WTC11 (cell line): ENCODE measurements around the gene SORD. TPM values are rescaled to one million over a fixed set of nuclear protein-coding genes. Genes with fewer than 3 reads are reported as not detected.

ENCODE experiments used
- ATAC-seq: fragments of 200-7000 bp; cut with Tn5 transposase; 2 replicates; pipeline ENCODE4 v1.10.0; 2021; ENCODE audit warnings: mild to moderate bottlenecking, moderate library complexity
- CTCF ChIA-PET: fragments of 300-600 bp; sonication (Branson Sonifier 250); formaldehyde crosslinking; loops from one replicate; lab custom pipeline; 2021; ENCODE audit warnings: antibody characterized with exemption; lab: Charles Lee
- POLR2A ChIA-PET: fragments of 350-600 bp; sonication (Branson Sonifier 250); formaldehyde crosslinking; loops from one replicate; lab custom pipeline; 2021; ENCODE audit warnings: antibody characterized with exemption; lab: Charles Lee
- DNase-seq: peaks from one replicate; pipeline ENCODE4 v3.0.0; 2021; ENCODE audit warnings: low spot score
- H3K27ac Mint-ChIP-seq: 2 replicates; pipeline ENCODE4 v1.8.0; 2021; ENCODE audit warnings: mixed read lengths
- H3K27me3 Mint-ChIP-seq: 2 replicates; pipeline ENCODE4 v1.8.0; 2021; ENCODE audit warnings: low read depth, mild to moderate bottlenecking, moderate library complexity, mixed read lengths
- H3K36me3 Mint-ChIP-seq: 2 replicates; pipeline ENCODE4 v1.8.0; 2021; ENCODE audit warnings: mixed read lengths
- H3K4me1 Mint-ChIP-seq: 2 replicates; pipeline ENCODE4 v1.8.0; 2022; ENCODE audit warnings: mixed read lengths
- H3K4me3 Mint-ChIP-seq: 2 replicates; pipeline ENCODE4 v1.8.0; 2021; ENCODE audit warnings: mild to moderate bottlenecking, moderate library complexity, mixed read lengths
- H3K9me3 Mint-ChIP-seq: 2 replicates; pipeline ENCODE4 v1.8.0; 2021; ENCODE audit warnings: mixed read lengths
- ARID4B ChIP-seq: sonication (generic); formaldehyde crosslinking; IDR thresholded peaks from 2 replicates; pipeline ENCODE4 v1.8.0; 2023; ENCODE audit warnings: missing genetic modification reagents, mild to moderate bottlenecking, borderline replicate concordance
- ATF2 ChIP-seq: sonication (generic); formaldehyde crosslinking; IDR thresholded peaks from 2 replicates; pipeline ENCODE4 v1.8.1; 2022; ENCODE audit warnings: low read depth, missing genetic modification reagents, borderline replicate concordance
- ATF3 ChIP-seq: sonication (generic); formaldehyde crosslinking; conservative IDR thresholded peaks from 2 replicates; pipeline ENCODE4 v1.8.1; 2022; ENCODE audit warnings: mild to moderate bottlenecking, missing genetic modification reagents
- ELF4 ChIP-seq: sonication (generic); formaldehyde crosslinking; IDR thresholded peaks from 2 replicates; pipeline ENCODE4 v1.8.1; 2022; ENCODE audit warnings: low read depth, mild to moderate bottlenecking, moderate library complexity, missing genetic modification reagents
- EMX1 ChIP-seq: fragments of 250-450 bp; sonication (Bioruptor Pico); IDR thresholded peaks from 2 replicates; pipeline ENCODE4 v1.8.0; 2021; ENCODE audit warnings: mild to moderate bottlenecking
- IRF1 ChIP-seq: sonication (generic); formaldehyde crosslinking; IDR thresholded peaks from 2 replicates; pipeline ENCODE4 v1.8.0; 2023; ENCODE audit warnings: missing genetic modification reagents
- MLX ChIP-seq: sonication (generic); formaldehyde crosslinking; IDR thresholded peaks from 2 replicates; pipeline ENCODE4 v1.8.1; 2023; ENCODE audit warnings: mild to moderate bottlenecking, missing genetic modification reagents, moderate library complexity
- SMAD3 ChIP-seq: sonication (generic); formaldehyde crosslinking; IDR thresholded peaks from 2 replicates; pipeline ENCODE4 v1.8.0; 2022; ENCODE audit warnings: missing genetic modification reagents, mild to moderate bottlenecking, borderline replicate concordance
- STAT6 ChIP-seq: sonication (generic); formaldehyde crosslinking; conservative IDR thresholded peaks from 2 replicates; pipeline ENCODE4 v1.8.1; 2023; ENCODE audit warnings: mild to moderate bottlenecking, low read depth, missing genetic modification reagents, moderate library complexity
- TEAD1 ChIP-seq: sonication (generic); formaldehyde crosslinking; IDR thresholded peaks from 2 replicates; pipeline ENCODE4 v1.8.0; 2022; ENCODE audit warnings: mild to moderate bottlenecking, missing genetic modification reagents
- ZMAT4 ChIP-seq: fragments of 250-450 bp; sonication (Bioruptor Pico); IDR thresholded peaks from 2 replicates; pipeline ENCODE4 v1.9.0; 2021; ENCODE audit warnings: mild to moderate bottlenecking
- ZNF138 ChIP-seq: sonication (generic); formaldehyde crosslinking; conservative IDR thresholded peaks from 2 replicates; pipeline ENCODE4 v1.8.1; 2022; ENCODE audit warnings: mild to moderate bottlenecking, moderate library complexity, missing genetic modification reagents
- ZNF317 ChIP-seq: sonication (generic); formaldehyde crosslinking; IDR thresholded peaks from 2 replicates; pipeline ENCODE4 v1.8.1; 2023; ENCODE audit warnings: low read depth, mild to moderate bottlenecking, moderate library complexity, missing genetic modification reagents, borderline replicate concordance
- ZNF532 ChIP-seq: fragments of 250-450 bp; sonication (Bioruptor Pico); IDR thresholded peaks from 2 replicates; pipeline ENCODE4 v1.9.0; 2021; ENCODE audit warnings: mild to moderate bottlenecking, borderline replicate concordance
- ZSCAN18 ChIP-seq: fragments of 250-450 bp; sonication (Bioruptor Pico); IDR thresholded peaks from 2 replicates; pipeline ENCODE4 v2.1.2; 2022; ENCODE audit warnings: mild to moderate bottlenecking, moderate library complexity
- total RNA-seq: library from RNA; stranded (reverse); gene quantifications from 3 replicates; pipeline ENCODE4 v1.2.3, GENCODE V29; 2021

SORD gene
- total RNA-seq, 1 experiment from 2014 or later, result 46.2 TPM

GRCh38 chr15:45087513-45087912 lies 64.5 kb downstream of the SORD start (continued):
- no peak for TF ChIP-seq STAT6 (CRISPR knock-in tag)
- TF ChIP-seq ZNF532, result no peak

- no peaks in the 10 kb centered on the region for H3K9me3 Mint-ChIP-seq
- no peak for DNase-seq
- peaks cover 14% of the 10 kb centered on the region for H3K27me3 Mint-ChIP-seq
- no peak overlapping the region for H3K27ac Mint-ChIP-seq
- TF ChIP-seq ATF3 (CRISPR knock-in tag) (no peak), MLX (CRISPR knock-in tag) (no peak), ELF4 (CRISPR knock-in tag) (no peak), EMX1 (no peak), IRF1 (CRISPR knock-in tag) (no peak), SMAD3 (CRISPR knock-in tag) (no peak), TEAD1 (CRISPR knock-in tag) (no peak), ARID4B (CRISPR knock-in tag) (no peak), ZNF317 (no peak), ZMAT4 (CRISPR knock-in tag) (no peak), ATF2 (no peak), ZNF138 (CRISPR knock-in tag) (no peak), ZSCAN18 (CRISPR knock-in tag) (no peak)
- ATAC-seq, result no peak
- no peak overlapping the region for H3K4me3 Mint-ChIP-seq
- no peaks in the 10 kb centered on the region for H3K36me3 Mint-ChIP-seq
- ChIA-PET POLR2A (no interaction called here), CTCF (interaction anchor here (1.2 to 2.1 kb wide), 3 partner anchors 20 to 38 kb away, joined by 3 to 9 read pairs (median 3); no protein-coding TSS in a partner anchor)
- H3K4me1 Mint-ChIP-seq, result no peaks in the 10 kb centered on the region
Observed at GRCh38 chr15:45088801-45089711, 66.1 kb downstream of the SORD start.
